Stimulated activated naive B cell treated with anti-CD40 and anti-IgM and Interleukin-4, amounts not matched to agents 10 μg/mL and 1 μg/mL and 100 μg/mL, for 72 hours (primary cell): ENCODE data around the gene CTAG1B.
"Not testable (repeated sequence)": the region's sequence is repeated elsewhere in the genome, so short reads cannot be mapped to it uniquely, and the experiment has no call there.

Source experiments
- ATAC-seq, 2 donors: fragments of 150-1000 bp; cut with Tn5 transposase; replicated peaks; 2 replicates each; pipeline ENCODE4 v1.10.0; 2021; ENCODE audit warnings: moderate library complexity in 1 of 2
- DNase-seq: peaks from one replicate; pipeline ENCODE4 v3.0.0; 2021
- H3K27ac Mint-ChIP-seq: one replicate; pipeline ENCODE4 v1.8.0; 2022; ENCODE audit warnings: mild to moderate bottlenecking, mixed read lengths
- H3K27me3 Mint-ChIP-seq, 2 donors: one replicate each; pipeline ENCODE4 v1.8.0; 2022; ENCODE audit warnings: mixed read lengths in 2 of 2
- H3K36me3 Mint-ChIP-seq, 2 donors: one replicate each; pipeline ENCODE4 v1.8.0; 2022; ENCODE audit warnings: mixed read lengths in 2 of 2, mild to moderate bottlenecking in 1 of 2
- H3K4me1 Mint-ChIP-seq, 2 donors: one replicate each; pipeline ENCODE4 v1.8.0; 2022; ENCODE audit warnings: mixed read lengths in 2 of 2, mild to moderate bottlenecking in 1 of 2
- H3K4me3 Mint-ChIP-seq, 2 donors: one replicate each; pipeline ENCODE4 v1.8.0; 2022; ENCODE audit warnings: mild to moderate bottlenecking in 2 of 2, mixed read lengths in 2 of 2, moderate library complexity in 1 of 2
- H3K9me3 Mint-ChIP-seq, 2 donors: one replicate each; pipeline ENCODE4 v1.8.0; 2022; ENCODE audit warnings: mixed read lengths in 2 of 2, mild to moderate bottlenecking in 1 of 2

CTAG1B gene

DNA sequence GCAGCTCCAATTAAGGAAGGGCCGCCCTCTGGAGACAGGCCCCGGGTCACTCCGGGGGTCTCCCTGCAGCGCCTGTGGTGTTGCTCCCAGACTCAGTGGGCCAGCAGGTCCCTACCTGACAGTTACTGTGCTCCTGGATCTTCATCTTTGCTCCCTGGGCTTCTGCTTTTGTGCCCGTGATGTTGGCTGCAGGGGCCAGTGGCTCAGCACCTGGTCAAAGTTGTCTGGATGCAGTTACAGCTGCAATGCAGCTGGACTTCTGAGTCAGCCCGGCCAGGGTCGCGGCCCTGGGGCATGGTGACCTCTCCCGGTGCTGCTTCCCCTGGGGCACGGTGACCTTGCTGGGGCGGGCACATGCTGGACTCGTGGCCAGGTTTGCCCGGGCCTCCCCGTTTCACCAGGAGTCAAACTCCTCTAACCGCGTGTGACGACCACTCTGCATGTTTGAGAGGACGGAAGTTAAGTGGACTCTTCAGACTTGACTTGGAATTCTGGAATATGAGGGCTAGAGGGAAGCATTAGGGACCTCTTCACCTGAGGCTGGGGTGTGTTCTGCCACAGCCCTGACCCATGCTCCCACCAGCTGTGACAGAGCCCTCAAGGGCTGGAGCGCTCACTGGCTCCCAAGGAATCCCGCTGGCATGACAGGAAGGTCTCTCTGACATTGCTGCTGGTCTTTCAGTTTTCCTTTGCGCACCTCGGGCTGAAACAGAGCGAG, 30.6 kb upstream of the CTAG1B start:
- H3K4me3 Mint-ChIP-seq: no peak overlapping the region
- no peak for ATAC-seq
- H3K4me1 Mint-ChIP-seq: peaks cover 0 to under 1% of the 10 kb centered on the region in 2 donors

GRCh38 chrX:154648931-154649330, 29.8 kb upstream of the CTAG1B start:
- DNase-seq: no peak
- Mint-ChIP-seq H3K4me3 (no peak overlapping the region), H3K27me3 (peaks cover 0 to 5% of the 10 kb centered on the region in 2 donors)

More for the DNA sequence above, 30.6 kb upstream of the CTAG1B start:
- Mint-ChIP-seq H3K27me3 (peaks cover 0 to 5% of the 10 kb centered on the region in 2 donors), H3K36me3 (no peaks in the 10 kb centered on the region), H3K27ac (no peak overlapping the region), H3K9me3 (no peaks in the 10 kb centered on the region)
- DNase-seq: no peak

DNA sequence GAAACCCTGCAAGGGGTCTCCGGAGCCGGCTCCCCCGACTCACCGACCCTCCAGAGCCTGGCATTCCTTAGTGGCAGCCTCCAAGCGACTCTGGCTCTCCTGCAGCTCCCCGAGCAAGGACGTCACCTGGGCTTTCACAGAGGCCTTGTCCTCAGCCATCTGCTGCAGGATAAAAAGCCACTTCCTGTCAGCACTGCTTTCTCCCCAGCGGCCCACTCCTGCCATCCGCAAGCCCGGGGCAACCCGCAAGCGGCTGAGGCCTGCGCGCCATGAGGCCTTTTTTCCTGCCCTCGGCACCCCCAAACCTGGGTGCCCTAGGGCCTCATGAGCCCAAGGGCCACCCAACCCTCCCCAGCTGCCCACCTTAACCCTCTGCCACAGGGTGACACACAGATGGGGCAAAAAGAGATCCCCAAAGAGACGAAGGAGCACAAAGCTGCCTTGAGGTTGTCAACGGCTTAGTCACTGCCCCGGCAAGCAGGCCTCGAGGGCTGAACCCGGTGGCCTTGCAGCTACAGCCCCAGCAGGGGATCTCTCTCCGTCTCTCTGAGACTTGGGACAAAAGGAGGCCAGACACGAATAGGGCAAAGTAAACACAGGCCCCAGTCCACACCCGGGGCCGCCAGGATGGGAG, 26.8 kb upstream of the CTAG1B start:
- not testable (repeated sequence) for H3K9me3 Mint-ChIP-seq, H3K27ac Mint-ChIP-seq, H3K4me1 Mint-ChIP-seq, H3K36me3 Mint-ChIP-seq, H3K27me3 Mint-ChIP-seq, H3K4me3 Mint-ChIP-seq, ATAC-seq, DNase-seq

More at GRCh38 chrX:154648931-154649330, 29.8 kb upstream of the CTAG1B start:
- no peak for ATAC-seq
- no peaks in the 10 kb centered on the region for H3K36me3 Mint-ChIP-seq
- H3K9me3 Mint-ChIP-seq: no peaks in the 10 kb centered on the region
- no peaks in the 10 kb centered on the region for H3K4me1 Mint-ChIP-seq
- H3K27ac Mint-ChIP-seq: no peak overlapping the region

DNA sequence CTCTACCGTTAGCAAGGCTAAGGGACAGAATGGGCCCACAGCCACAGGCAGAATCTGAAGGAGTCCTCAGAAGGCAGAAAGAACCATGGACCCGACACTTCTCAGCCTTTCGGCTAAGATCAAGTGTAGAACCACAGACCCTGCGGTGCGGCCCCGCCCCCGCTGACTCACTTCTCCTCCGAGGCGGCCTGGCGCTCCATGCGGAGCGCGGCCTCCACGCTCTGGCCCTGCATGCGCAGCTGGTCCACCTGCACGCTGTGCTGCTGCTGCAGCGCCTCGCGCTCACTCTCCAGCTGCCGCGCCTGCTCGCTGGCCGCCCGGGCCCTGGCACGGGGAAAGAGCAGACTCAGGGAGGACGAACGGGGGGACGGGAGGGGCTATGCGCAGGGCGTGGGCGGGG, 24.6 kb upstream of the CTAG1B start:
- H3K27ac Mint-ChIP-seq, ATAC-seq, H3K9me3 Mint-ChIP-seq, H3K36me3 Mint-ChIP-seq, DNase-seq, H3K4me1 Mint-ChIP-seq, H3K27me3 Mint-ChIP-seq, H3K4me3 Mint-ChIP-seq: not testable (repeated sequence)

DNA sequence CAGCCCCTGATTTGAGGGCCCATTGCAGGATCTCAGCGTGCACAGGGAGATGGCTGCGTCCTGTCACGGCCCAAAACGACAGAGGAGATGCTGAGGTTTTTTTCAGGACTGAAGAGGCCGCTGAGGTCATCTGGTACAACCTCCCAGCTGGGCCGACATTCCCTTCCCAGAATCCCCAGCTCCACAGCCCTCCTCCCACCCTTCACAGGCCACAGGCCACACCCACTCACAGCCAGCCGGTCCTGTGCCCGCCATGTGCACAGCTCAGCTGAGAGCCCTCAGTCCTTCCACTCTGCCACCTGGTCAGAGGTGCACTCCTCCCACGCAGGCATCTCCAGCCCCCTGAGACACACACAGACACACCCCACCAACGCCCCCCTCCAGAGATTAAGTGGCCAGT, 22.7 kb upstream of the CTAG1B start:
- DNase-seq, H3K27me3 Mint-ChIP-seq, H3K27ac Mint-ChIP-seq, H3K4me3 Mint-ChIP-seq, H3K36me3 Mint-ChIP-seq, H3K9me3 Mint-ChIP-seq, ATAC-seq, H3K4me1 Mint-ChIP-seq: not testable (repeated sequence)

DNA sequence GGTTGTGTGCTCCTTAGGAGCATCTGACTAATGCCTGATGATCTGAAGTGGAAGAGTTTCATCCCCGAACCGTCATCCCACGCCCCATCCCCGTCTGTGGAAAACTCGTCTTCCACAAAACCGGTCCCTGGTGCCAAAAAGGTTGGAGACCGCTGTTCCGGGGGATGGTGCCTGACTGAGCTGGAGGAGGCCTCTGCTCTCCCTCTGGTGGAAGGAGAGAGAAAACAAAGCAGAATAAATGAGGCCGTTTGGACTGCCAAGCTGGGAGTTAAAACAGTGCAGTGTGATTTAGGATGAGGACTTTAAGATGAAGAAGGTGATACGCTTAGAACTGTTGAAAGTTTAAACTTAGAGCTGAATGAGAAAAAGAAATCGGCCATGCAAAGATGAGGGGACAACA, 14.6 kb upstream of the CTAG1B start:
- H3K4me1 Mint-ChIP-seq, H3K4me3 Mint-ChIP-seq, DNase-seq, ATAC-seq, H3K9me3 Mint-ChIP-seq, H3K27me3 Mint-ChIP-seq, H3K36me3 Mint-ChIP-seq, H3K27ac Mint-ChIP-seq: not testable (repeated sequence)

GRCh38 chrX:154630949-154631348, 11.9 kb upstream of the CTAG1B start:
- not testable (repeated sequence) for H3K4me3 Mint-ChIP-seq, ATAC-seq, H3K27me3 Mint-ChIP-seq, H3K4me1 Mint-ChIP-seq, H3K27ac Mint-ChIP-seq, DNase-seq, H3K9me3 Mint-ChIP-seq, H3K36me3 Mint-ChIP-seq

GRCh38 chrX:154628960-154629359, 9.9 kb upstream of the CTAG1B start:
- peak; percentile 59 to 71 for ATAC-seq
- H3K27me3 Mint-ChIP-seq, H3K9me3 Mint-ChIP-seq, H3K4me1 Mint-ChIP-seq, H3K36me3 Mint-ChIP-seq, H3K4me3 Mint-ChIP-seq, DNase-seq, H3K27ac Mint-ChIP-seq: not testable (repeated sequence)

- not testable (repeated sequence) for DNase-seq, H3K9me3 Mint-ChIP-seq, H3K36me3 Mint-ChIP-seq, H3K27me3 Mint-ChIP-seq, H3K4me3 Mint-ChIP-seq, H3K27ac Mint-ChIP-seq, H3K4me1 Mint-ChIP-seq
- peak; percentile 33 to 53 for ATAC-seq
Observed at GRCh38 chrX:154620767-154621414, 1.8 kb upstream of the CTAG1B start.

DNA sequence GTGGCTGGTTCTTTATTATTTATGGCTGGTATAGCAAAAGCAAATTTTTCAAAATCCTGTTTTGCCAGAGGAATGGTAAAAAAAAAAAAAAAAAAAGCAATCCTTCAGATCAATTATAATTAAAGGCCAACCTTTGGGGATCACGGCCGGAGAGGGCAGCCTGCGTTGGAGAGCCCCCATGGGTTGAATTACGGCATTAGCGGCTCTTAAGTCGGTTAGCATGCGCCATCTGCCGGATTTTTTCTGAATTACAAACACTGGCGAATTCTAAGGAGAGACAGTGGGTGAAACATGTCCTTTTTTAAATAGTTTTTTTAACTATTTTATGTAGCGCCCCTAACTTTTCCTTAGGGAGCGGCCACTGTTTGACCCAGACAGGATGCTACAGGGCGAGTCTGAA, 5.5 kb downstream of the CTAG1B start:
- not testable (repeated sequence) for H3K9me3 Mint-ChIP-seq, H3K4me3 Mint-ChIP-seq, H3K27me3 Mint-ChIP-seq, DNase-seq, H3K27ac Mint-ChIP-seq, H3K36me3 Mint-ChIP-seq, H3K4me1 Mint-ChIP-seq, ATAC-seq

DNA sequence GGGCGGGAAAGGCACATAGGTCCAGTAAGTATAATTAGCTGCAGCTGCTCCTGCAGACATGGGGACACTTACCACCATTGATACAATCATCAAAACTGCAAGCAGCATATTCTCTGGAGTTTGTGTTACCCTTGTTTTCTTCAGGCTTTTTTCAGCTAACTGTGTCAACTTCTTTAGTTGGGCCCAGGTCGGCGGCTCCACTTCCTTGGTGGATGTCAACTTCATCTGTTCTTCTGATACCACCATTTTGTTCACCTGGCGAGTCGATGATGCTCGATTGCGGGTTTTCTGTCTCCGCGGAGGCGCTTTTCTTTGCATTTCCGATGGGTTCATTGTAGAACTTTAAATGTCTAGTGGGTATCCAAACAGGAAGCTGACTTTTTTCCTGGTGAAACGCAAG, 7.9 kb downstream of the CTAG1B start:
- ATAC-seq, DNase-seq, H3K27ac Mint-ChIP-seq, H3K4me1 Mint-ChIP-seq, H3K36me3 Mint-ChIP-seq, H3K27me3 Mint-ChIP-seq, H3K4me3 Mint-ChIP-seq, H3K9me3 Mint-ChIP-seq: not testable (repeated sequence)

DNA sequence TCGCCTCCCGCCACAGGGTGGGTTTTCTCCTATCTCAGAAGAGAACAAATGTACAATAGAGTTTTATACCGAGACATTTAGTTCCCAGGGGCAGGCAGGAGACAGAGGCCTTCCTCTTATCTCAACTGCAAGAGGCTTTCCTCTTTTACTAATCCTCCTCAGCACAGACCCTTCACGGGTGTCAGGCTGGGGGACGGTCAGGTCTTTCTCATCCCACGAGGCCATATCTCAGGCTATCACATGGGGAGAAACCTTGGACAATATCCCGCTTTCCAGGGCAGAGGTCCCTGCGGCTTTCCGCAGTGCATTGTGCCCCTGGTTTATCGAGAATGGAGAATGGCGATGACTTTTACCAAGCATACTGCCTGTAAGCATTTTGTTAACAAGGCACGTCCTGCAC, 10.3 kb downstream of the CTAG1B start:
- H3K9me3 Mint-ChIP-seq, H3K36me3 Mint-ChIP-seq, H3K4me1 Mint-ChIP-seq, H3K4me3 Mint-ChIP-seq, DNase-seq, H3K27ac Mint-ChIP-seq, H3K27me3 Mint-ChIP-seq, ATAC-seq: not testable (repeated sequence)

DNA sequence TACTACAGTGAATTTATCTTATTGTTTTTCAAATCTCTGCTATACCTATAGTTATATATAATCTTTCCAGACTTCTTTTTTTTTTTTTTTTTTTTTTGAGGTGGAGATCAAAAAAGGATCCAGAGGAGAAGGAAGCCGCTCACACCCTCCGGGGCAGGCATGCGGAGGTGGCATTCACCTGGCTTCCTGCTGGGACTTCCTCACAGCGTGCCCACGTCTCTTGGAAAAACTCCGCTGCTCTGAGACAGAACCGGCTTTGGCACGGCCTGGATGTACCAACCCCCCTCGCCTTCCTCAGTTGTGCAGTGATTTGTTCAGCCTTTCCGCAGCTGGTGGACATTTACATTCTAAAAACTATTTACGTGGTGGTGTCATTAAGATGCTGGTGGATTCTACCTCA, 11.1 kb downstream of the CTAG1B start:
- not testable (repeated sequence) for H3K27me3 Mint-ChIP-seq, DNase-seq, ATAC-seq, H3K36me3 Mint-ChIP-seq, H3K4me3 Mint-ChIP-seq, H3K9me3 Mint-ChIP-seq, H3K4me1 Mint-ChIP-seq, H3K27ac Mint-ChIP-seq

GRCh38 chrX:154607370-154607769, 11.7 kb downstream of the CTAG1B start:
- no peaks in the 10 kb centered on the region for H3K27me3 Mint-ChIP-seq
- no peaks in the 10 kb centered on the region for H3K9me3 Mint-ChIP-seq
- H3K4me1 Mint-ChIP-seq: no peaks in the 10 kb centered on the region
- DNase-seq: no peak
- H3K4me3 Mint-ChIP-seq: no peak overlapping the region
- no peak for ATAC-seq
- no peak overlapping the region for H3K27ac Mint-ChIP-seq
- no peaks in the 10 kb centered on the region for H3K36me3 Mint-ChIP-seq

- Mint-ChIP-seq H3K27ac (no peak overlapping the region), H3K27me3 (peaks cover 0 to 3% of the 10 kb centered on the region in 2 donors), H3K9me3 (no peaks in the 10 kb centered on the region), H3K4me3 (no peak overlapping the region), H3K4me1 (no peaks in the 10 kb centered on the region), H3K36me3 (no peaks in the 10 kb centered on the region)
- ATAC-seq: no peak
- no peak for DNase-seq
Observed at GRCh38 chrX:154605566-154605965, 13.5 kb downstream of the CTAG1B start.
